IPS-20b (cell line): ENCODE measurements around the gene NUPR1.
"Not testable (repeated sequence)": the region's sequence is repeated elsewhere in the genome, so short reads cannot be mapped to it uniquely, and the experiment has no call there.

Experiments used
- H3K27ac ChIP-seq: one replicate; pipeline ENCODE4 v1.5.1; 2013; ENCODE audit warnings: low read length
- H3K27me3 ChIP-seq: 2 replicates; pipeline ENCODE4 v1.6.1; 2013; ENCODE audit warnings: mild to moderate bottlenecking, low read length, inconsistent platforms; ENCODE audit not compliant: insufficient read depth
- H3K36me3 ChIP-seq: 2 replicates; pipeline ENCODE4 v1.6.1; 2013; ENCODE audit warnings: low read depth, mild to moderate bottlenecking, inconsistent platforms, low read length, moderate library complexity; ENCODE audit not compliant: insufficient read depth
- H3K4me1 ChIP-seq: 2 replicates; pipeline ENCODE4 v1.6.1; 2013; ENCODE audit warnings: mild to moderate bottlenecking, control low read depth, inconsistent platforms, low read length, moderate library complexity; ENCODE audit not compliant: insufficient read depth
- H3K4me3 ChIP-seq: 2 replicates; pipeline ENCODE4 v1.5.1; 2013; ENCODE audit warnings: mild to moderate bottlenecking, low read length, inconsistent platforms
- H3K9ac ChIP-seq: 2 replicates; pipeline ENCODE4 v1.6.1; 2013; ENCODE audit warnings: low read depth, mild to moderate bottlenecking, inconsistent platforms, low read length, moderate library complexity
- H3K9me3 ChIP-seq: 2 replicates; pipeline ENCODE4 v1.6.1; 2013; ENCODE audit warnings: mild to moderate bottlenecking, low read depth, low read length, inconsistent platforms; ENCODE audit not compliant: insufficient read depth

Gene NUPR1

GRCh38 chr16:28532940-28533647 is 5.7 kb downstream of the NUPR1 start:
- H3K27me3 ChIP-seq: no peaks in the 10 kb centered on the region
- H3K4me3 ChIP-seq: no peak overlapping the region
- no peak overlapping the region for H3K9ac ChIP-seq
- no peaks in the 10 kb centered on the region for H3K4me1 ChIP-seq
- H3K27ac ChIP-seq: no peak overlapping the region
- no peaks in the 10 kb centered on the region for H3K9me3 ChIP-seq
- no peaks in the 10 kb centered on the region for H3K36me3 ChIP-seq

DNA sequence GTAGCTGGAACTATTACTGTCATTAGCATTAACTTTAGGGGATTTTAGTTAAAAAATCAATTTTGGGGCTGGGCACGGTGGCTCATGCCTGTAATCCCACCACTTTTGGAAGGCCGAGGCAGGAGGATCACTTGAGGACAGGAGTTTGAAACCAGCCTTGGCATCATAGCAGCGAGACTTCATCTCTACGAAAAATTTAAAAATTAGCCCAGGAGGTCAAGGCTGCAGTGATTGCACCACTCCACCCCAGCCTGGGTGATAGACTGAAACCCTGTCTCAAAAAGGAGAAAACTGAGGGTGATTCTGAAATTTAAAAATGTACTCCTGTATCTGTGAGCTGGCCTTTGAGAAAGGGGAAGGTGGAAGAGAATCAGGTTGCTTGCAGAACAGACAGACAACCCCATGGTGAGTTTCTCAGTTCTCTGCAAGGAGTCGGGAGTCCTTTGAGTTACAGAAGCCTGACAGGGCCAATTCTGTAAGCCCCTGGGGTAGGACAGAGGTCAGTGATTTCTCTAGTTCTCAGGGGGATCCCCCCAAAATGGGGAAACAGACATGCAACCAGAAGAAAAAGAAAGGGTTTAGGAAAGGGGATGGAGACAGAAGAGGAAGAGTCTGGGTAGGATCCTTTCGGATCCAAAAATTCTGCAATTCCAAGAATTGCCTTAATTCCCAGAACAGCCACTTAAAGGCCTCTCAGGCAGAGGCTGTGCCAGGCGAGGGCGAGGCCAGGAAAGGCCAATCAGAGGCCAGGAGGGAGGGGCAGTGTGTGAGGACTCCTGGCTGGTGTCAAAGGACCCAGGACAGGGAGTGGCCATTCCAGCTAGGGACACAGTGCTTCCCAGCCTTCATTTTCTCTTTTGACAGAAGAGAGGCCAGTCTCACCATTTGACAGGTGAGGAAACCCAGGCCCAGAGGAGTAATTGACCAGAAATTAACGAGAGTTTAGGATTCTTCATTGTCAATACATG is 6.7 kb downstream of the NUPR1 start:
- Histone ChIP-seq H3K27me3 (no peaks in the 10 kb centered on the region), H3K4me1 (no peaks in the 10 kb centered on the region), H3K9me3 (no peaks in the 10 kb centered on the region), H3K27ac (no peak overlapping the region), H3K4me3 (no peak overlapping the region), H3K36me3 (no peaks in the 10 kb centered on the region), H3K9ac (no peak overlapping the region)

DNA sequence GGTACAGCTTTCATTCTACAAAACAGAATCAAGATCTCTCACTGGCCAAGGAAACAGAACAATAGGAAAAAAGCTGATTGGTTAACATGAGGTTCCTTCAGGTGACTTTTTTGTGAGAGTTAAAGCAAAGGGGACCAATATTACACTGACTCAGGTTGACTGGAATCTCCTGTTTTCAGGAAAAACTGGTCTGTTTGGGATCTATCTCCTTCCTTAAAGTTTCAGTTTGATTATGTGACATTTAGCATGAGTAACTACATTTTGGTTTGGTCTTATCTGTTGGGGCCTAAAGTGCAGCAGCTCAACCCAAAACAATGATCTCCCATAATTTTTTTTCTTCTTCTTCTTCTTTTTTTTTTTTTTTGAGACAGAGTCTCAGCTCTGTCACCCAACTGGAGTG is 9.7 kb downstream of the NUPR1 start:
- Histone ChIP-seq H3K36me3 (no peaks in the 10 kb centered on the region), H3K9me3 (no peaks in the 10 kb centered on the region), H3K27ac (no peak overlapping the region), H3K4me3 (no peak overlapping the region), H3K27me3 (no peaks in the 10 kb centered on the region), H3K4me1 (no peaks in the 10 kb centered on the region), H3K9ac (no peak overlapping the region)

- H3K9me3 ChIP-seq: no peaks in the 10 kb centered on the region
- no peak overlapping the region for H3K27ac ChIP-seq
- H3K27me3 ChIP-seq: no peaks in the 10 kb centered on the region
- H3K4me1 ChIP-seq: no peaks in the 10 kb centered on the region
- H3K9ac ChIP-seq: no peak overlapping the region
- H3K4me3 ChIP-seq: no peak overlapping the region
- H3K36me3 ChIP-seq: no peaks in the 10 kb centered on the region
These were observed 10.3 kb downstream of the NUPR1 start for GRCh38 chr16:28528463-28528867.

DNA sequence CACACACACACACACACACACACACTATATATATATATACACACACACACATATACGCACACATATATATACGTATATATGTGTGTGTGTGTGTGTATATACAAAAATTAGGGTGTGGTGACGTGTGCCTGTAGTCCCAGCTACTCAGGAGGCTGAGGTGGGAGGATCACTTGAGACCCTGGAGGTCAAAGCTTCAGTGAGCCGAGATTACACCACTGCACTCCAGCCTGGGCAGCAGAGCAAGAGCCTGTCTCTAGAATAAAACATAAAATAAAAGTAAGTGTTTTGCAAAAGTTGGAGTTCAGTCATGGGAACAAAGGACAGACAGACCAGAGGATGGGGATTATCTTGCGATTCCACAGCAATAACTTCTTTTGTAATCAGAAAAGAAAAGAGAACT is 10.8 kb downstream of the NUPR1 start:
- H3K9me3 ChIP-seq: no peaks in the 10 kb centered on the region
- H3K4me1 ChIP-seq: no peaks in the 10 kb centered on the region
- no peaks in the 10 kb centered on the region for H3K36me3 ChIP-seq
- no peak overlapping the region for H3K27ac ChIP-seq
- H3K4me3 ChIP-seq: no peak overlapping the region
- no peaks in the 10 kb centered on the region for H3K27me3 ChIP-seq
- H3K9ac ChIP-seq: no peak overlapping the region

GRCh38 chr16:28527100-28527785 is 11.5 kb downstream of the NUPR1 start:
- not testable (repeated sequence) for H3K36me3 ChIP-seq, H3K4me3 ChIP-seq, H3K9me3 ChIP-seq, H3K27ac ChIP-seq, H3K9ac ChIP-seq, H3K4me1 ChIP-seq, H3K27me3 ChIP-seq

DNA sequence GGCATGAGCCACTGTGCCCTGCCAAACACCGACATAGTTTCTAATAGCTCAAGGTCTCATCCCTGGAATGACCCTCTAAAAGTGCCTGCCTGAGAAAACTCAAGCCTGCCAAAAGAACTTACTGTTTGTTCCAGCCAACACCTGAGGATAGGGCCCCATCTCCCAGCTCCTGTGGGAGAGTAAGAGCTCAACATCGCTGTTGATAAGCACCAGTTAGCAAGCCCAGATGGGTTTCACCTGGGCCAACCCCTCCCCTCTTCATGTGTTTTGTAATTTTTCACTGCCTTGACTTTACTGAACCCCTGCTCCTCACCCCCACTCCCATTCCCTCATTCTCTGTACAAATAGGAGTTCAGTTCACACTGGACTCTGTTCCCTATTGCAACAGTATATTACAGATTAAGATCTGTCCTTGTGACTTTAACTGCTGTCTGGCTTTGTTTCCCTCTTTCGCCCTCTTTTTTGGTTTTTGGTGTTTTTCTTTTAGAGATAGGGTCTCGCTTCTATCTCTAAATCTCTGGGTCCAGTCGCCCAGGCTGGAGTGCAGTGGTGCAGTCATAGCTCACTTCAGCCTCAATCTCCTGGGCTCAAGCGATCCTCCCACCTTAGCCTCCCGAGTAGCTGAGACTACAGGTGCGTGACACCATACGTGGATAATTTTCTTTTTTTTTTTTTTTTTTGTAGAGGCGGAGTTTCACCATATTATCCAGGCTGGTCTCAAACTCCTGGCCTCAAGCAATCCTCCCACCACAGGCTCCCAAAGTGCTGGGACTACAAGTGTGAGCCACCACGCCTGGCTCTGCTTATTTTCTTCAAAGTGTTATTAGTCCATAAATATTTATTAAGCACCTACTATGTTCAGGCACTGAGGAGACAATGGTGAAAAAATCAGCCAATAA is 12.3 kb downstream of the NUPR1 start:
- Histone ChIP-seq H3K4me1 (no peaks in the 10 kb centered on the region), H3K9me3 (no peaks in the 10 kb centered on the region), H3K27ac (no peak overlapping the region)

GRCh38 chr16:28524681-28525171 is 14.0 kb downstream of the NUPR1 start:
- Histone ChIP-seq H3K27me3 (no peaks in the 10 kb centered on the region), H3K4me1 (no peaks in the 10 kb centered on the region), H3K9me3 (no peaks in the 10 kb centered on the region), H3K27ac (no peak overlapping the region), H3K36me3 (no peaks in the 10 kb centered on the region), H3K9ac (no peak overlapping the region), H3K4me3 (no peak overlapping the region)

More for the DNA sequence above, 12.3 kb downstream of the NUPR1 start:
- Histone ChIP-seq H3K4me3 (no peak overlapping the region), H3K27me3 (no peaks in the 10 kb centered on the region), H3K9ac (no peak overlapping the region), H3K36me3 (no peaks in the 10 kb centered on the region)

- Histone ChIP-seq H3K9ac (no peak overlapping the region), H3K36me3 (no peaks in the 10 kb centered on the region), H3K27ac (no peak overlapping the region), H3K4me1 (no peaks in the 10 kb centered on the region), H3K4me3 (no peak overlapping the region), H3K27me3 (no peaks in the 10 kb centered on the region), H3K9me3 (no peaks in the 10 kb centered on the region)
These were observed 16.0 kb downstream of the NUPR1 start for GRCh38 chr16:28522792-28523191.

DNA sequence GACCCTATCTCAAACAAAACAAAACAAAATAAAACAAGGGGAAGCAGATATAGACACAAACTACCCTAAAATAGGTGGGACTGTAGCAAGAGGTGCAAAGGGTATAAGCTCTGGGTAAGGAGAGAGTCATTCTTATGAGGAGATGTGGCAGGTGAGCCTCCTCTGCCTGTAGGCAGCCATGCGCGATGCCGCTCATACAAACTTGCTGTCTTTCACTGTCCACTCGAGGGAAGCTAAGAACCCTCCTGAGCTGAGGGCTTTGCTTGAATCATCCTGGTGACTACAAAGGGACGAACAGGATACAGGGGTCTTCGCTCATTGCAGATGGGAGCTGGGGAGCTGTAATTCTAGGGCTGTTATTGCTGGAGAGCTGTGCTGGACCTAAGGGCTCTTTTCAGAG is 17.3 kb downstream of the NUPR1 start:
- H3K4me1 ChIP-seq: no peaks in the 10 kb centered on the region
- H3K27me3 ChIP-seq: no peaks in the 10 kb centered on the region
- H3K9me3 ChIP-seq: no peaks in the 10 kb centered on the region
- no peak overlapping the region for H3K9ac ChIP-seq
- no peaks in the 10 kb centered on the region for H3K36me3 ChIP-seq
- no peak overlapping the region for H3K27ac ChIP-seq
- no peak overlapping the region for H3K4me3 ChIP-seq

DNA sequence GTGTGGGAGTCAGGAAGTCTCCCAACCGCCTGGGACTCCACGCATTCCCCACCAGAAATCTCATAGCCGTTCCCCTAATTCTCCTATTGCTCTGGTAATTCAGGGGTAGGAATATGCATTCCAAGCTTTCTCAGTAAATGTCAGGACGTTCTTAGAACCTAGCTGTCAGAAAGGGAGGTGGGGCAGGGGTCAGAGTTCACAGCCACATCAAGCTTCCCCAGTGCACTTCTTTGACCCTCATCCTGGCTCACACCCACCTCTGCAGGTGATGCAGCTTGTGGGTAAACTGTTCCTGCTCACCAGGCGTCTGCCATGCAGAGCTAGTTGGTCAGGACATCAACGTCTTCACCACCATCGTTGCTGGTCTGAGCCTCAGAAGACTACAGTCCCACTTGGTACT is 18.1 kb downstream of the NUPR1 start:
- H3K36me3 ChIP-seq: no peaks in the 10 kb centered on the region
- H3K27me3 ChIP-seq: no peaks in the 10 kb centered on the region
- H3K9me3 ChIP-seq: no peaks in the 10 kb centered on the region
- H3K9ac ChIP-seq: no peak overlapping the region
- H3K4me1 ChIP-seq: no peaks in the 10 kb centered on the region
- H3K27ac ChIP-seq: no peak overlapping the region
- H3K4me3 ChIP-seq: no peak overlapping the region
